CD4-positive, alpha-beta T cell (primary cell): Measurements from ENCODE around the gene DSCAML1. TPM values are rescaled to one million over a fixed set of nuclear protein-coding genes. Genes with fewer than 3 reads are reported as not detected.

ENCODE experiments used
- ATAC-seq: fragments of 200-7000 bp; cut with Tn5 transposase; one replicate; pipeline ENCODE4 v1.10.0; 2022; ENCODE audit warnings: mild to moderate bottlenecking; ENCODE audit not compliant: poor library complexity
- CTCF ChIA-PET: fragments of 350-600 bp; sonication (Branson Sonifier 250); formaldehyde crosslinking; loops from one replicate; lab custom pipeline; 2021; ENCODE audit warnings: antibody characterized with exemption, inconsistent platforms; lab: Charles Lee
- POLR2A ChIA-PET: fragments of 350-600 bp; sonication (Branson Sonifier 250); formaldehyde crosslinking; loops from one replicate; lab custom pipeline; 2021; ENCODE audit warnings: antibody characterized with exemption, inconsistent platforms; lab: Charles Lee
- DNase-seq, 14 experiments: peaks; one replicate each; pipeline ENCODE4 v3.0.0-alpha.2; 2013 to 2020; ENCODE audit warnings: mixed read lengths in 2 of 14
- H3K27ac ChIP-seq, 2 donors: one replicate each; pipeline versions ENCODE4 v1.5.1 to v1.7.0; 2013; ENCODE audit warnings: low read length in 2 of 2, low read depth in 1 of 2, mild to moderate bottlenecking in 1 of 2
- H3K27me3 ChIP-seq, 2 experiments: 1 replicate in 1 of 2; 2 replicates in 1 of 2; pipeline versions ENCODE4 v1.6.1 to v1.7.0; 2013; ENCODE audit warnings: low read length in 2 of 2, control low read depth in 1 of 2, mild to moderate bottlenecking in 1 of 2, moderate library complexity in 1 of 2; ENCODE audit not compliant: insufficient read depth in 2 of 2, control insufficient read depth in 1 of 2
- H3K36me3 ChIP-seq: one replicate; pipeline ENCODE4 v1.6.1; 2013; ENCODE audit warnings: low read length, control low read depth; ENCODE audit not compliant: insufficient read depth
- H3K4me1 ChIP-seq: one replicate; pipeline ENCODE4 v1.6.1; 2013; ENCODE audit warnings: low read length, control low read depth; ENCODE audit not compliant: insufficient read depth
- H3K4me3 ChIP-seq: one replicate; pipeline ENCODE4 v1.5.1; 2013; ENCODE audit warnings: mild to moderate bottlenecking, low read length, moderate library complexity
- H3K9me3 ChIP-seq, 2 experiments: 1 replicate in 1 of 2; 2 replicates in 1 of 2; pipeline versions ENCODE4 v1.6.1 to v1.7.0; 2013; ENCODE audit warnings: low read length in 2 of 2, mild to moderate bottlenecking in 2 of 2, control low read depth in 1 of 2, moderate library complexity in 1 of 2; ENCODE audit not compliant: control insufficient read depth in 1 of 2, insufficient read depth in 1 of 2
- H3K27ac Mint-ChIP-seq: one replicate; pipeline ENCODE4 v1.8.0; 2020; ENCODE audit warnings: mixed read lengths
- H3K27me3 Mint-ChIP-seq: one replicate; pipeline ENCODE4 v1.8.0; 2021; ENCODE audit warnings: mixed read lengths
- H3K36me3 Mint-ChIP-seq: one replicate; pipeline ENCODE4 v1.8.0; 2021; ENCODE audit warnings: low read depth, mixed read lengths
- H3K4me1 Mint-ChIP-seq: one replicate; pipeline ENCODE4 v1.8.0; 2021; ENCODE audit warnings: low read depth, mixed read lengths
- H3K4me3 Mint-ChIP-seq: one replicate; pipeline ENCODE4 v1.8.0; 2020; ENCODE audit warnings: mild to moderate bottlenecking, mixed read lengths
- H3K9me3 Mint-ChIP-seq: one replicate; pipeline ENCODE4 v1.8.0; 2020; ENCODE audit warnings: mixed read lengths
- intact Hi-C, 2 experiments: fragments of 100-400 bp; cut with DNase I in 1 of 2; cut with micrococcal nuclease in 1 of 2; formaldehyde crosslinking; loops; one replicate each; pipeline versions ENCODE4 v1.15.1 to v1.9.0; 2023 to 2025; cut with DNase I, micrococcal nuclease
- total RNA-seq, 174 experiments: library from RNA in 2 of 174; stranded (reverse) in 2 of 174; gene quantifications; one replicate each; pipeline ENCODE4 v1.2.3 and lab custom pipeline; 2021 to 2026
- TF ChIP-seq, protein P1 (sequence below): fragments of 200-600 bp; IDR thresholded peaks from one replicate; pipeline ENCODE4 v1.8.0; 2022; ENCODE audit warnings: antibody characterized with exemption, mild to moderate bottlenecking

Gene DSCAML1
- total RNA-seq, 2 experiments from 2014 or later = 0.22 to 0.61 TPM

DNA sequence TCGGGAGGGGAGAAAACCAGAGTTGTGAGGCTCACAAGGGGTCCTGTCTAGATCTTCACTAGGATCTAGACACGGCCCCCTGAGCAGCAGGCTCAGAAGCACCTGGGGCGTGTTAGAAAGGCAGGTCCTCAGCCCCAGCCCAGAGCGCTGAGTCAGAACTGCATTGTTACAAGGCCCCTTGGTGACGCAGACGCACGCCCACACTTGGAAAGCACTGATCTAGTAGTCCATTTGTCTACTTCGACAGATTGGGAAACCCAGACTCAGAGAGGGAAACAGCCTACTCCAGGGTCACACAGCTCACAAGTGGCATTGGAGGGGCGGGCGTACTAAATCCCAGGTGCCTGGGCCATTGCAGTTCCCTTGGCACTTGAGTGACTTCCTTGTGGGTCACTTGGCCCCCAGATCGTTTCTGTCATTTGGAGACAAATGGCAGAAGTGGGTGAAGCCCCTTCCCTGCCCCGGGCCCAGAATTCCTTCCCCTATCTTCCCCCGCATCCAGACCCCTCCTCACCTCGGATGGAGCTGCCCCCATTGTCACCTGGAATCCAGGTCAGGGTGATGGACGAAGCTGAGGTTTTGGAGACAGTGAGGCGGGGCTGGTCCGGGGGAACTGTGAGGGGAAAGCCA, 358.5 kb downstream of the DSCAML1 start:
- Histone ChIP-seq H3K36me3 (no peaks in the 10 kb centered on the region), H3K4me1 (no peaks in the 10 kb centered on the region), H3K4me3 (no peak overlapping the region), H3K27me3 (peaks cover 0 to 13% of the 10 kb centered on the region in 2 experiments), H3K9me3 (peaks cover 0 to 4% of the 10 kb centered on the region in 2 experiments), H3K27ac (no peak overlapping the region)
- Mint-ChIP-seq H3K36me3 (no peaks in the 10 kb centered on the region), H3K4me3 (no peak overlapping the region), H3K27me3 (peaks cover 37% of the 10 kb centered on the region), H3K4me1 (no peaks in the 10 kb centered on the region), H3K27ac (no peak overlapping the region), H3K9me3 (no peaks in the 10 kb centered on the region)
- ATAC-seq = no peak
- ChIA-PET POLR2A (no interaction called here), CTCF (no interaction called here)
- DNase-seq = no peak
- intact Hi-C loops = no loop called here
- TF ChIP-seq, protein P1, sequence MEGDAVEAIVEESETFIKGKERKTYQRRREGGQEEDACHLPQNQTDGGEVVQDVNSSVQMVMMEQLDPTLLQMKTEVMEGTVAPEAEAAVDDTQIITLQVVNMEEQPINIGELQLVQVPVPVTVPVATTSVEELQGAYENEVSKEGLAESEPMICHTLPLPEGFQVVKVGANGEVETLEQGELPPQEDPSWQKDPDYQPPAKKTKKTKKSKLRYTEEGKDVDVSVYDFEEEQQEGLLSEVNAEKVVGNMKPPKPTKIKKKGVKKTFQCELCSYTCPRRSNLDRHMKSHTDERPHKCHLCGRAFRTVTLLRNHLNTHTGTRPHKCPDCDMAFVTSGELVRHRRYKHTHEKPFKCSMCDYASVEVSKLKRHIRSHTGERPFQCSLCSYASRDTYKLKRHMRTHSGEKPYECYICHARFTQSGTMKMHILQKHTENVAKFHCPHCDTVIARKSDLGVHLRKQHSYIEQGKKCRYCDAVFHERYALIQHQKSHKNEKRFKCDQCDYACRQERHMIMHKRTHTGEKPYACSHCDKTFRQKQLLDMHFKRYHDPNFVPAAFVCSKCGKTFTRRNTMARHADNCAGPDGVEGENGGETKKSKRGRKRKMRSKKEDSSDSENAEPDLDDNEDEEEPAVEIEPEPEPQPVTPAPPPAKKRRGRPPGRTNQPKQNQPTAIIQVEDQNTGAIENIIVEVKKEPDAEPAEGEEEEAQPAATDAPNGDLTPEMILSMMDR = no peak

DNA sequence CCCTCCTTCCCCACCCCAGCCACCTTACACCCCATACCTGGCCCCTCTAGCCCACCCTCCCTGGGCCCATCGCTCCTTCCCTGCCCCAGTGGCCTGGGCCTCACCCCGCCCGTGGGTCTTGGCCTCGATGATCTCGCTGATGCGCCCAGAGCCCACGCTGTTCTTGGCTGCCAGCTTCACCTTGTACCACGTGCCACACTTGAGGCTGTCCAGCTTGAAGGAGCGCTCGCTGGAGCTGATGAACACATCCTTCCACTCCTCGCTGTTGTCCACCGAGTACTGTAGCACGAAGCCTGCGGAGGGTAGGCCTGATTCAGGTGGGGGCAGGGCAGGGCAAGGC, 359.3 kb downstream of the DSCAML1 start:
- peaks cover 0 to 8% of the 10 kb centered on the region in 2 experiments for H3K27me3 ChIP-seq
- Mint-ChIP-seq H3K36me3 (no peaks in the 10 kb centered on the region), H3K4me1 (no peaks in the 10 kb centered on the region), H3K9me3 (no peaks in the 10 kb centered on the region), H3K27ac (no peak overlapping the region), H3K27me3 (peaks cover 37% of the 10 kb centered on the region), H3K4me3 (no peak overlapping the region)
- no peaks in the 10 kb centered on the region for H3K36me3 ChIP-seq
- no peak for ATAC-seq
- no peak overlapping the region for H3K4me3 ChIP-seq
- H3K9me3 ChIP-seq = peaks cover 0 to 2% of the 10 kb centered on the region in 2 experiments
- intact Hi-C loops = no loop called here
- DNase-seq = no peak
- POLR2A ChIA-PET = no interaction called here
- no peak overlapping the region for H3K27ac ChIP-seq
- CTCF ChIA-PET = no interaction called here
- H3K4me1 ChIP-seq = no peaks in the 10 kb centered on the region
- TF ChIP-seq, protein P1 = no peak

DNA sequence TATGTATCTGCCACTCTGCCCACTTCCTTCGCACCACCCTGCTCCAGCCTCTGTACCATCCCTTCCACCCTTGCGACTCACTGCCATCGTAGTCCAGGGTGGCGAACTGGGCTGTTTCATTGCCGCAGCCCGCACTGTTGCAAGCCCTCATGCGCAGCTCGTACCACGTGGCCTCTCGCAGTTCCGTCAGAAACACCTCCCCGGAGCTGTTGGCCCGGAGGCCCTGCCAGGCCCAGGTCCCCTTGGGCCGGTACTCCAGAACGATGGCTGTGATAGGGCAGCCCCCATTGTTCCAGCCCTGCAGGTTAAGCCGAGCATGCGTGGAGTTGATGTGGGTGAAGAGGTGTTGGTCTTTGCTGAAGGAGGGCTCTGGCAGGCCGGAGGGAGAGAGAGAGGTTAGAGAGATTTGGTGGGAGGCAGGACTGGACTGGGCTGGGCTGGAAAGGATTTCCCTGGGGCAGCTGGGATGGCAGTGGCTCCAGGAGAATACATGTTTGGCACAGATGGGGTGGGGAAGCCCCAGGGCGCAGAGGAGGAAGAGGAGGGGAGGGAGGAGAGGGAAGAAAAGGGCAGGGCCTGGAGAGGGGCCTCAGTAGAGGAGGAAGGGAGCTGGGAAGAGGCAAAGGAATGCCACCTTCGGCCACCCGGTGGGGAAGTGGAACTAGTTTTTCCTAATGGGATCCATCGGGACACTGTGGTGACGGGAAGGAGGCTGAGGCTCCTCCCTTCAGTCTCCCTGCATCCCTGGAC, 359.8 kb downstream of the DSCAML1 start:
- no peak overlapping the region for H3K4me3 ChIP-seq
- H3K4me1 ChIP-seq = no peaks in the 10 kb centered on the region
- DNase-seq (no peak), ATAC-seq (no peak)
- TF ChIP-seq, protein P1 = no peak
- H3K36me3 ChIP-seq = no peaks in the 10 kb centered on the region
- no peaks in the 10 kb centered on the region for H3K36me3 Mint-ChIP-seq
- H3K27me3 ChIP-seq = peaks cover 0 to 8% of the 10 kb centered on the region in 2 experiments
- H3K9me3 ChIP-seq = no peaks in the 10 kb centered on the region
- CTCF ChIA-PET = no interaction called here
- H3K4me1 Mint-ChIP-seq = no peaks in the 10 kb centered on the region
- intact Hi-C loops = no loop called here
- H3K27ac ChIP-seq = no peak overlapping the region
- H3K27me3 Mint-ChIP-seq = peaks cover 34% of the 10 kb centered on the region
- H3K9me3 Mint-ChIP-seq = no peaks in the 10 kb centered on the region
- POLR2A ChIA-PET = no interaction called here
- no peak overlapping the region for H3K27ac Mint-ChIP-seq
- no peak overlapping the region for H3K4me3 Mint-ChIP-seq
